ENCODE data around the gene SACS. TPM values are rescaled to one million over a fixed set of nuclear protein-coding genes. Genes with fewer than 3 reads are reported as not detected.
"Not testable (repeated sequence)": the region's sequence is repeated elsewhere in the genome, so short reads cannot be mapped to it uniquely, and the experiment has no call there.

SACS gene
- polyA plus RNA-seq, 1 donor, result 12.2 TPM

GRCh38 chr13:23314837-23315236 is 118.7 kb downstream of the SACS start:
- DNase-seq, result not testable (repeated sequence)

- DNase-seq, result no peak
These were observed 140.9 kb downstream of the SACS start for GRCh38 chr13:23292586-23292985.

GRCh38 chr13:23289917-23290357 is 143.6 kb downstream of the SACS start:
- no peak for DNase-seq

- no peak for DNase-seq
These were observed 144.5 kb downstream of the SACS start for GRCh38 chr13:23288995-23289394.

- DNase-seq, result no peak
These were observed 144.9 kb downstream of the SACS start for GRCh38 chr13:23288564-23288963.

GRCh38 chr13:23279321-23279720 is 154.2 kb downstream of the SACS start:
- DNase-seq, result no peak

Other genes starting within 250 kb of the SACS start
- gene TNFRSF19, start 136.7 kb upstream of the SACS start, polyA plus RNA-seq (ENCODE audit: insufficient read length), result 60.8 TPM